ENCODE measurements around the gene MYO15A. TPM values are rescaled to one million over a fixed set of nuclear protein-coding genes. Genes with fewer than 3 reads are reported as not detected.

The MYO15A gene
- total and polyA plus RNA-seq, 2 of the 4 experiments (the other 2 are of a cell fraction), result 0.18 to 1.1 TPM

DNA sequence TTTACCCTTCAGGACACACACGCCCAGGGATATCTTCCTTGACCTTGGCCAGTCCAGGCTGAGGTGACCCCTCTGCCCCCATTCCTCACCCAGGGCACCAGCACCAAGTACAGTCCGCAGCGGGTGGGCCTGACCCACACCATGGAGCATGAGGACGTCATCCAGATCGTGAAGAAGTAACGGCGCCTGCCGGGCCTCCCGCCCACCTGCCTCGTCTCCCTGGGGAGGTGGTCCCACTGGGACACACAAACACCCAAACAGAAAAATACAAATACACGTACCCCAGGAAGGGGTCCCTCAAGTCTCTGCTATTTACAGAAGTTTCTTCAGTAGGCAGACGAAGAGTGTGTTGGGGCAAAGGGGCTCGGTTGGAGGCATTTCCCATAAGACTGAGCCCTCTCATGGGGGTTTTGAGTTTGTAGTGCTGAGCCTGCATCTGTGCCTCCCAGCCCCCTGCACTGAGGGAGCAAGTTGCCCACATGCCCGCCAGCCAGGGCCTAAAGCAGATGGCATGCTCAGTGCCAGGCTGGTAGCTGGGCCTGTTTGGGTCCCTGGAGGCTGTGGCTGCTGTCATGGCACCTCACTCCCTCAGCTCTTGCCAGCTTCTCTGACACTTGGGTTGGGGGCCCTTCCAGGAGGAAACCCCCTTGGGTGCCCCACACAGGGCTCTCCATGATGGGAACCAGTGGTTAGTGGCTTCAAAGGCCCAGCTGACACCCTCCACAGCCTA, 1.3 kb upstream of the MYO15A start:
- peaks cover 5% of the 10 kb centered on the region; the same call in 1 of the 2 replicates for H3K9me1 ChIP-seq (ENCODE audit: insufficient read depth, low read length)
- H3K14ac ChIP-seq (replicated peaks; ENCODE audit: low read depth, low read length), result no peak overlapping the region
- no peak overlapping the region for H3K4me2 ChIP-seq (ENCODE audit: low read depth, low read length)
- ATAC-seq (ENCODE audit: low read depth), result no peak
- no peak overlapping the region for H4K91ac ChIP-seq (ENCODE audit: insufficient read depth, low read depth, low read length)
- TF ChIP-seq, protein P1, sequence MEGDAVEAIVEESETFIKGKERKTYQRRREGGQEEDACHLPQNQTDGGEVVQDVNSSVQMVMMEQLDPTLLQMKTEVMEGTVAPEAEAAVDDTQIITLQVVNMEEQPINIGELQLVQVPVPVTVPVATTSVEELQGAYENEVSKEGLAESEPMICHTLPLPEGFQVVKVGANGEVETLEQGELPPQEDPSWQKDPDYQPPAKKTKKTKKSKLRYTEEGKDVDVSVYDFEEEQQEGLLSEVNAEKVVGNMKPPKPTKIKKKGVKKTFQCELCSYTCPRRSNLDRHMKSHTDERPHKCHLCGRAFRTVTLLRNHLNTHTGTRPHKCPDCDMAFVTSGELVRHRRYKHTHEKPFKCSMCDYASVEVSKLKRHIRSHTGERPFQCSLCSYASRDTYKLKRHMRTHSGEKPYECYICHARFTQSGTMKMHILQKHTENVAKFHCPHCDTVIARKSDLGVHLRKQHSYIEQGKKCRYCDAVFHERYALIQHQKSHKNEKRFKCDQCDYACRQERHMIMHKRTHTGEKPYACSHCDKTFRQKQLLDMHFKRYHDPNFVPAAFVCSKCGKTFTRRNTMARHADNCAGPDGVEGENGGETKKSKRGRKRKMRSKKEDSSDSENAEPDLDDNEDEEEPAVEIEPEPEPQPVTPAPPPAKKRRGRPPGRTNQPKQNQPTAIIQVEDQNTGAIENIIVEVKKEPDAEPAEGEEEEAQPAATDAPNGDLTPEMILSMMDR (conservative IDR thresholded peaks at IDR 0.05; ENCODE audit: low read depth, low read length), result no peak
- TF ChIP-seq MXI1 (IDR thresholded peaks at IDR 0.05; ENCODE audit: borderline replicate concordance, low read depth, low read length) (no peak), NFE2L2 (IDR thresholded peaks at IDR 0.05; ENCODE audit: low read depth, low read length) (no peak), MAFK (IDR thresholded peaks at IDR 0.05; ENCODE audit: low read depth, low read length) (no peak), SMC3 (IDR thresholded peaks at IDR 0.05; ENCODE audit: low read depth, low read length) (no peak)
- TF ChIP-seq, protein P2, sequence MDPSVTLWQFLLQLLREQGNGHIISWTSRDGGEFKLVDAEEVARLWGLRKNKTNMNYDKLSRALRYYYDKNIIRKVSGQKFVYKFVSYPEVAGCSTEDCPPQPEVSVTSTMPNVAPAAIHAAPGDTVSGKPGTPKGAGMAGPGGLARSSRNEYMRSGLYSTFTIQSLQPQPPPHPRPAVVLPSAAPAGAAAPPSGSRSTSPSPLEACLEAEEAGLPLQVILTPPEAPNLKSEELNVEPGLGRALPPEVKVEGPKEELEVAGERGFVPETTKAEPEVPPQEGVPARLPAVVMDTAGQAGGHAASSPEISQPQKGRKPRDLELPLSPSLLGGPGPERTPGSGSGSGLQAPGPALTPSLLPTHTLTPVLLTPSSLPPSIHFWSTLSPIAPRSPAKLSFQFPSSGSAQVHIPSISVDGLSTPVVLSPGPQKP (IDR thresholded peaks at IDR 0.05; ENCODE audit: borderline replicate concordance, low read depth, low read length), result no peak
- H3K23ac ChIP-seq (ENCODE audit: low read depth, low read length), result no peak overlapping the region
- H3K27me3 ChIP-seq (ENCODE audit: control insufficient read depth, insufficient read depth, low read length), result no peaks in the 10 kb centered on the region
- no peak overlapping the region for H2BK120ac ChIP-seq (ENCODE audit: low read depth, low read length)
- H3K9me3 ChIP-seq (ENCODE audit: control insufficient read depth, insufficient read depth, low read length), result no peaks in the 10 kb centered on the region
- H2AK5ac ChIP-seq (ENCODE audit: low read depth, low read length), result no peak overlapping the region
- no peak overlapping the region for H2BK5ac ChIP-seq (ENCODE audit: low read depth, low read length, poor library complexity, severe bottlenecking)
- in situ Hi-C loops (cut with MboI; ENCODE audit: low sequenced_read_pairs) (no loop called here), dilution Hi-C loops (cut with HindIII; ENCODE audit: low sequenced_read_pairs, unreplicated experiment) (no loop called here), intact Hi-C loops (cut with micrococcal nuclease) (no loop called here)
- no peaks in the 10 kb centered on the region for H4K20me1 ChIP-seq (ENCODE audit: insufficient read depth, low read length)
- no peak overlapping the region for H3K56ac ChIP-seq (ENCODE audit: extremely low read depth, insufficient read depth, low read length)
- ChIA-PET POLR2A (ENCODE audit: unreplicated experiment) (no interaction called here), CTCF (no interaction called here)
- H3K36me3 ChIP-seq (ENCODE audit: control insufficient read depth, insufficient read depth, low read length), result peaks cover 33% of the 10 kb centered on the region
- no peak overlapping the region for H2BK15ac ChIP-seq (ENCODE audit: low read depth, low read length)
- no peak overlapping the region for H3K4ac ChIP-seq (ENCODE audit: low read depth, low read length)
- no peak overlapping the region for H4K5ac ChIP-seq (ENCODE audit: low read depth, low read length)
- BruUV-seq (replicated peaks), result no TSS peak
- no peaks in the 10 kb centered on the region for H3K4me1 ChIP-seq (ENCODE audit: control insufficient read depth, insufficient read depth, low read length)
- H3K9ac ChIP-seq (ENCODE audit: low read depth, low read length), result no peak overlapping the region
- no peak overlapping the region for H3K18ac ChIP-seq (ENCODE audit: low read depth, low read length)
- no peak overlapping the region for H3K4me3 ChIP-seq (ENCODE audit: insufficient read depth, low read depth, low read length)
- no peaks in the 10 kb centered on the region for H3K79me1 ChIP-seq (ENCODE audit: low read depth in 1 of 2, low read length in 2 of 2)
- no peak overlapping the region for H4K8ac ChIP-seq (ENCODE audit: low read depth in 2 of 2, low read length in 2 of 2)
- no peak for DNase-seq
- H2AFZ ChIP-seq (replicated peaks; ENCODE audit: low read length, poor library complexity), result no peak overlapping the region
- H2AK9ac ChIP-seq (replicated peaks; ENCODE audit: low read depth, low read length, poor library complexity), result no peak overlapping the region
- H3K27ac ChIP-seq (ENCODE audit: insufficient read depth, low read length), result no peak overlapping the region
- H2BK20ac ChIP-seq (ENCODE audit: low read depth, low read length), result no peak overlapping the region
- WGBS, 2 experiments (ENCODE audit: extremely low coverage in 2 of 2, insufficient read length in 1 of 2), result 93% methylated on average over 5 of the region's 14 CpGs; no CpG with 5 or more reads in 1 of the 2 experiments
